Measurements from ENCODE around the gene CHIT1. TPM values are rescaled to one million over a fixed set of nuclear protein-coding genes. Genes with fewer than 3 reads are reported as not detected.

CHIT1 gene
- total RNA-seq, 1 experiment from 2014 or later = not detected

DNA sequence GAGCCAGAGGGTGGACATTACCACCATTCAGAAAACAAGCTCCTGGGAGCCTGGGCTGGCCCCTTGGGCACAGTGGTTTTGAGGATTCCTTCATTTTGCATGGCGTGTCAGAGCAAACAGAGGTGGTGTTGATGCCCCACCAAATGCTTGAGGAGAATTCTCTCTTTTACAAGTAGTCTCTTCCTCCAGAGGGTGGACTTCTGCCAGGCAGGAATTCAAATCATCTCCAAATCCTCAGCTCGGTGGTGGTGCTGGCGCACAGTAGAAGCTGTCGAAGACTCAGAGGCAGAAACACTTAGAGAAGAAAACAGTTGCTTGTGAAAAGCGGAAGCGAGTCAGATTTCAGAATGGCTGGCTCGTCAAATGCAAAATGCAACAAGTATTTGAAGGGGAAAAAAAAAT, 39.5 kb downstream of the CHIT1 start:
- Histone ChIP-seq H3K9me3 (ENCODE audit: control insufficient read depth, insufficient read depth, low read depth, low read length) (no peaks in the 10 kb centered on the region), H3K27ac (ENCODE audit: low read length) (no peak overlapping the region), H3K27me3 (ENCODE audit: control insufficient read depth, insufficient read depth, low read length) (peaks cover 2% of the 10 kb centered on the region; the same call in 1 of the 2 replicates), H3K36me3 (ENCODE audit: control insufficient read depth, insufficient read depth, low read length) (no peaks in the 10 kb centered on the region), H3K4me3 (ENCODE audit: low read depth in 2 of 2, low read length in 2 of 2) (no peak overlapping the region), H3K4me1 (ENCODE audit: control insufficient read depth, insufficient read depth, low read length) (no peaks in the 10 kb centered on the region)
- DNase-seq (ENCODE audit: low read depth, low spot score) (no peak), ATAC-seq (no peak)
- in situ Hi-C loops (cut with HindIII; ENCODE audit: low pct_unique_long_range_greater_than_20kb, low sequenced_read_pairs) = no loop called here
- BruUV-seq (replicated peaks) = no TSS peak
- TF ChIP-seq TCF7L2 (IDR thresholded peaks at IDR 0.05; ENCODE audit: low read depth, low read length) (no peak), POLR2AphosphoS5 (IDR thresholded peaks at IDR 0.05; ENCODE audit: low read depth, low read length) (no peak), REST (IDR thresholded peaks at IDR 0.05; ENCODE audit: insufficient read depth in 1 of 2, low read depth in 2 of 2, low read length in 1 of 2) (no peak), SIN3A (IDR thresholded peaks at IDR 0.05; ENCODE audit: borderline replicate concordance, insufficient read depth, low read depth, low read length) (no peak)
- TF ChIP-seq, protein P1, sequence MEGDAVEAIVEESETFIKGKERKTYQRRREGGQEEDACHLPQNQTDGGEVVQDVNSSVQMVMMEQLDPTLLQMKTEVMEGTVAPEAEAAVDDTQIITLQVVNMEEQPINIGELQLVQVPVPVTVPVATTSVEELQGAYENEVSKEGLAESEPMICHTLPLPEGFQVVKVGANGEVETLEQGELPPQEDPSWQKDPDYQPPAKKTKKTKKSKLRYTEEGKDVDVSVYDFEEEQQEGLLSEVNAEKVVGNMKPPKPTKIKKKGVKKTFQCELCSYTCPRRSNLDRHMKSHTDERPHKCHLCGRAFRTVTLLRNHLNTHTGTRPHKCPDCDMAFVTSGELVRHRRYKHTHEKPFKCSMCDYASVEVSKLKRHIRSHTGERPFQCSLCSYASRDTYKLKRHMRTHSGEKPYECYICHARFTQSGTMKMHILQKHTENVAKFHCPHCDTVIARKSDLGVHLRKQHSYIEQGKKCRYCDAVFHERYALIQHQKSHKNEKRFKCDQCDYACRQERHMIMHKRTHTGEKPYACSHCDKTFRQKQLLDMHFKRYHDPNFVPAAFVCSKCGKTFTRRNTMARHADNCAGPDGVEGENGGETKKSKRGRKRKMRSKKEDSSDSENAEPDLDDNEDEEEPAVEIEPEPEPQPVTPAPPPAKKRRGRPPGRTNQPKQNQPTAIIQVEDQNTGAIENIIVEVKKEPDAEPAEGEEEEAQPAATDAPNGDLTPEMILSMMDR (IDR thresholded peaks at IDR 0.05) = no peak
- intact Hi-C loops (cut with micrococcal nuclease; ENCODE audit: unreplicated experiment) = no loop called here
- ChIA-PET CTCF (no interaction called here), POLR2A (no interaction called here)

DNA sequence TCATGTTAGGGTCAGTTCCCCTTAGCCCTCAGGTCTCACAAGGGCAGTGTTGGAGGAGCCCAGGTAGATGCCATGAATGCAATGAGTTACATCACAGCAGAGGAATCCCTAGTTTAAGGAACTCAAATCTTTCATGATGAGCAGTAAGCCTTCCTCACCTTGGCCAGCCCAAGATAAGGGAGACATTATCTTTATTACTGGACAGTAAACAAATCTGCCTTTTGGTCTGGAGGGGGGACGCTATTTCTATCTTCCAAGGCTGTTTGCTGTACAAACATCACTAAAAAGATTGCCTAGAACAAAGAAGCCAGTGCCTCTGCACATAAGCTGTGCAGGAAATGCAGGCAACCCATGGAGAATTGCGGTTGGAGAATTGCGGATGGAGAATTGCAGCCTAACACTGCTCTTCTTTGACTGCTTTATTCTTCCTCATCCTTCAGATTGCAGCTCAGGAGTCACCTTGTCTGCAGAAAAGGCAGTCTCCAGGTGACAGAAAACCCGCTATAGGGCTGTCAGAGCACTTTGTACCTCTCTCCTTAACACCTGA, 40.7 kb downstream of the CHIT1 start:
- peaks cover 2% of the 10 kb centered on the region; the same call in 1 of the 2 replicates for H3K27me3 ChIP-seq (ENCODE audit: control insufficient read depth, insufficient read depth, low read length)
- DNase-seq (ENCODE audit: low read depth, low spot score) (no peak), ATAC-seq (no peak)
- no peaks in the 10 kb centered on the region for H3K9me3 ChIP-seq (ENCODE audit: control insufficient read depth, insufficient read depth, low read depth, low read length)
- POLR2A ChIA-PET = no interaction called here
- in situ Hi-C loops (cut with HindIII; ENCODE audit: low pct_unique_long_range_greater_than_20kb, low sequenced_read_pairs) (no loop called here), intact Hi-C loops (cut with micrococcal nuclease; ENCODE audit: unreplicated experiment) (no loop called here)
- CTCF ChIA-PET = no interaction called here
- no peaks in the 10 kb centered on the region for H3K4me1 ChIP-seq (ENCODE audit: control insufficient read depth, insufficient read depth, low read length)
- H3K27ac ChIP-seq (ENCODE audit: low read length) = no peak overlapping the region
- TF ChIP-seq SIN3A (IDR thresholded peaks at IDR 0.05; ENCODE audit: borderline replicate concordance, insufficient read depth, low read depth, low read length) (no peak), REST (IDR thresholded peaks at IDR 0.05; ENCODE audit: insufficient read depth in 1 of 2, low read depth in 2 of 2, low read length in 1 of 2) (no peak), POLR2AphosphoS5 (IDR thresholded peaks at IDR 0.05; ENCODE audit: low read depth, low read length) (no peak), TCF7L2 (IDR thresholded peaks at IDR 0.05; ENCODE audit: low read depth, low read length) (no peak)
- TF ChIP-seq, protein P1 (IDR thresholded peaks at IDR 0.05) = no peak
- BruUV-seq (replicated peaks) = no TSS peak
- H3K4me3 ChIP-seq (ENCODE audit: low read depth in 2 of 2, low read length in 2 of 2) = no peak overlapping the region
- H3K36me3 ChIP-seq (ENCODE audit: control insufficient read depth, insufficient read depth, low read length) = no peaks in the 10 kb centered on the region

Measured in Panc1 (cell line).